Stimulated activated naive CD4-positive, alpha-beta T cell (primary cell): ENCODE results near the gene RAB35.

Experiments used
- DNase-seq, 6 experiments: peaks; one replicate each; lab custom pipeline; 2025; lab: John Stamatoyannopoulos, UW

The RAB35 gene

DNA sequence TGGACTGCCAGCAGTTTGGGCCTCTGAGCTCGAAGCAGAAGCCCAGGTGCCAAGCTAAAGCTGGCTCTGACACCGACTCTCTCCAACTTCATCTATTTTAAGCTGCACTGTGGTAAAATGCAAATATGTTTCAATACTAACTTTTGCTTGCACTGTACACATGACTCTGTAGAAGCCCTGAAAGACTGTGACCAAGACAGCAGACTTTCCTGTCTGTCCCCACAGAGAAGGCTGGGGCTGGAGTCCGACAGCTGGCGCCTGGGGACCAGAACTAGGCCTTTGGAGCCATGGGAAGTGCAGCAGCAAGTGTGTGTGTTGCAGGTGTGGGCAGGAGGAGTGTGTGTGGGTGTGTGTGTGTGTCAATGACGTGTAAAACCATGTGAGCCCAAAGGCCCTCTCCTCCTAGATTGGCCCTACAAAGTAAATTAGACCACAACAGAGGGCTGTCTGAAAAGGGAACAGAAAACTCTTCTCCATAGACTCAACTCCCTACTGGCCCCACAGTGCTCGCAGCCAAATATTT lies 16.4 kb upstream of the RAB35 start:
- no peak for DNase-seq

DNA sequence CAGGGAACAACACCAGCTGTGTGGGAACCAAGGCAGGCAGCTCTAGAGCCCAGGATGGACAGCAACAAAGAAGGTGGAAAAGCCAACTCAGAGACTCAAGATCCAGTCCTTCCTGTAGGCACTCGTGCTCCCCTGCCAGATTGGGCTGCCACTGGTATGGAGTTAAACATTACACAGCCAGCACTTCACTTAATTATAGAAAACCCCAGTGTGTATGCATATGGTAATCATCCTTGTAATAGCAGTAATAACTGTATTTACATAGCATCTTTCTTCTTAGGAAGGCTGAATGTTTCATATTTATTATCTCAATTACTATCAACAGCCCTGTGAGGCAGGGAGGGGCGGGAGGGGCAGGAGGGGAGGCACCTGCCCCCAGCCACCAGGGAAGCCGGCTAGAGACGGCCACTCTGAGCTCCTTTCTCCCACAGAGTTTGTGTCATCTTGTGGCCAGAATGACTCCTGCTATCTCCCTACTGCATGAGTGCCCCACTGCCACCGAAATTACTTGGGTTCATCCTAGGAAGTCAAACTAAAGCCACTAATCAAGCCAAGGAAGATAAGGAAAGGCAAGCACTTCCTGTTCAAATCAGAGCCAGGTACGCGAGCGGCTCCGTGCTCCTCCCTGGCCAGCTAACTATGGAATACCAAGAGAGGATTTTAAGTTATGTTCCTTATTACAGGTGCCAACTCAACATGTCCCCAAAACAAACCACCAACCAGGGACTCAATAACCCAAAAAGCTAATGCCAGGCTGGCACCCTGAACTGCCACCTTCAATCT lies 15.7 kb upstream of the RAB35 start:
- no peak for DNase-seq

GRCh38 chr12:120131116-120131515 lies 14.6 kb upstream of the RAB35 start:
- no peak for DNase-seq

DNA sequence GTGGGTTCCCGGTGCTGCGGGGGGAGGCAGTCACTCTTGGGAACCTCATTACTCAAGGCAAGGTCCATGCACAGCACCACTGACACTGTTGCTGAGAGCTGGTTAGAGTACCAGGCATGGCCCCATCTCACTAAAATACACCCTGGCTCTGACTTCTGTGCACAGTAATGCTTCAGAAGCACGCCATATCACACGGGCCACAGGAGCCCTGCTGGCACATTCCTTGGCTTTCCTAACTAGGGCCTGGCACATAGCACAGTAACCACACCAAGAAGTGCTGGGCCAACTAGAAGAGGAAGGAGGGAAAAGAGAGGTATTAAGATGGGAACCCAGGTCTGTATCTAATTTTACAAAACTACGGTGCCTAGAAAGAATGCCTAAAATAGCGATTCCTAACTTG lies 13.5 kb upstream of the RAB35 start:
- no peak for DNase-seq

GRCh38 chr12:120126635-120127005 lies 10.1 kb upstream of the RAB35 start:
- DNase-seq: no peak

DNA sequence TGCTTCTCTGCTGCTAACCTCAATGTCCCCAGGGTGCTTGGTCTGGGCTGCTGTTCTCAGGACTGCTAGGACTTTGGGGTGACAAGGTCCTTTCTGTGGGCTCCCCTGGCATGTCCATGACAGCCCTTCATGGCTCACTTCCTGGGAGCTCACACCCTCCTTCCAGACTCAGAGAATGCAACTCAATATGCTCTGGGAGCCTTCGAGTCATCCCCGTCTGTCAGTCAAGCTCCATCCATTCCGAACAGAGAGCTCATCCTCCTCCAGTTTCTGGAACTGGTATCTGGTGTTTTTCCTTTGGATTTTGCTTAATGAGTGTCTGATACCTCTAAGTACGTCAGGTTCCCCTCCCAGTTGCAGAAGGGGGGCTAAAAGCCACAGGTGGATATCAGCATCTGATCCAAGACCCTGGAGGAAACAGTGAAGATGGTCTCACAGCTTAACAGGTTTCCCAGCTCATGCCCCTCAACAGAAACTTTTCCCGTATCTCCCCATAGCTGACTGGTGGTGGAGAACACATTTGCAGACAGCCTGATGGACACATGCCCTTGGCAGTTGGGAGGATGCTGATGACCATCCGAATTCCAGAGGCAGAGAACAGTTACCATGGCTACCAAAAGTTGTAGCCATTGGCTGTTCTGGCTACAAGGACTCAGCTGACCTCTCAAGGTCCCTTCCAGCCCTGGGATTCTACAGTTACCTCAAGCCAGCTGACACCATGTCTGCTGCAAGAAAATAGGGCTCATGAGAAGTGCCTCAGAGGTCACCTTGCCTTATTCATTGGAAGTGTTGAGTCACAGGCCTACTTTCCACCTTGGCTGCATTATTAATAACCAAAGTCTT lies 9.5 kb upstream of the RAB35 start:
- no peak for DNase-seq

DNA sequence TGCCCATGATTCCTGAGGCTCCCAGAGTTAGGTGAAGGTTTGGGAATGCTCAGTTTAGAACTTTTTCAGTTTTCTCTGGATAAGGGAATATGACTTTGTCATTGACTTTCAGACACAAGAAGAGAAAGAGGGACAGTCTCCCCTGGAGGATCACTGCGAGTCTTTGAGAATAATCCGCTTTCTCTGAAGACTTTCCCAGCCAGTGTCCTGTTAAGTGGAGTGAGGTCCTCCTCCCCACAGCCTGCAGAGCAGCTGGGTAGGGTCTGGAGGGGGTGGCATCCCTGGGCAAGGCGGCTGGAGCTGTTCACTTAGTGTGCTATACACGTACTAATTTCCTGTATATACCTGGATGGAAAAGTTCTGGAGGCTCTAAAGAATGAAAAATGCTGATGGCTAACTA lies 8.5 kb upstream of the RAB35 start:
- no peak for DNase-seq

GRCh38 chr12:120121766-120122293 lies 5.3 kb upstream of the RAB35 start:
- no peak for DNase-seq

DNA sequence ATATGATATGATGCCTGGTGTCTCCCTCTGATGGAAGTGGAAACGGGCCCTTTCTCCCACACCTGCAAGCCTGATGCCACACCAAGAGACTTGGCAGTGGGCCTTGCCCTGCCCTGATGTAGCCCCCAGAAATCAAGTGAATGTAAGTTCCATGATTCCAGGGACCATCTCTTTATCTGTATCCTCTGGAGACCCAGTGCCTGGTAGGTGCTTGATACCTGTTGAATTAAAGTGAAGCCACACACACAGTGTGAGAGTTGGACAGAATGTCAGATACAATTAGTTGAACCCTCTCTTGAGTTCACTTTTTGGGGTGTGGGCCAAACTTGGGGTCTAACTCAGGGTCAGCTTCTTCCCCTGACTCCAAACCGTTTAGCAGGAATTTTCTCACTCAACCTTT lies 4.8 kb upstream of the RAB35 start:
- no peak for DNase-seq

DNA sequence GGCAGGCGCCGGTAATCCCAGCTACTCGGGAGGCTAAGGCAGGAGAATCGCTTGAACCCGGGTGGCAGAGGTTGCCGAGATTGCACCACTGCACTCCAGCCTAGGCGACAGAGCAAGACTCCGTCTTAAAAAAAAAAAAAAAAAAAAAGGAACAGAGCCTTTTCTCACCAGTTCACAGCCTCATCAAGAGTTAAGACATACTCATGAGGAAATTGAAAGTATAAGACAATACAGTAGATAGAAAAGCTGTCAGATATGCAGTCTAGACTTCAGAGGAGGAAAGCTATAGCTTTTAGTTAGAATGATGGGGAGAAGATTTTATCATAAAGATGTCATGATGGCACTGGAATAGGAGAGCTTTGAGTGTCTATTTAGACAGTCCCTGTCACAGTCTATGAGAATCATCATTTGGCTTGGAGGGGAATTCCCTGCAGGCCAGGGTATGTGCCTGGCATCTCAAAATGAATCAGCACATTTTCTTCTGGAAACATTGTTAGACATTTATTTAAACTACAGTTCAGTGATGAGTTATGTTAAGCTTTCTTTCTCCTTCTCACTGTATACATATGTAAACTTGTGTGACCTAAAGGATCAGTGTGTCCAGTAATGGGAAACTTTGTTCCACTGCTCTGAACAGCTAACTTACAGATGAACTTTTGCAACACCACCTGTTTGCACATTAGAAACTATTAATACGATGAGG lies 2.9 kb upstream of the RAB35 start:
- DNase-seq: no peak

- DNase-seq: no peak
Observed at GRCh38 chr12:120118321-120119061, 1.9 kb upstream of the RAB35 start.

GRCh38 chr12:120117961-120118320 lies 1.4 kb upstream of the RAB35 start:
- DNase-seq: no peak

- DNase-seq: peak; percentile 95 to 98 (median 96)
Observed at GRCh38 chr12:120116792-120117651, 469 bp upstream of the RAB35 start.

DNA sequence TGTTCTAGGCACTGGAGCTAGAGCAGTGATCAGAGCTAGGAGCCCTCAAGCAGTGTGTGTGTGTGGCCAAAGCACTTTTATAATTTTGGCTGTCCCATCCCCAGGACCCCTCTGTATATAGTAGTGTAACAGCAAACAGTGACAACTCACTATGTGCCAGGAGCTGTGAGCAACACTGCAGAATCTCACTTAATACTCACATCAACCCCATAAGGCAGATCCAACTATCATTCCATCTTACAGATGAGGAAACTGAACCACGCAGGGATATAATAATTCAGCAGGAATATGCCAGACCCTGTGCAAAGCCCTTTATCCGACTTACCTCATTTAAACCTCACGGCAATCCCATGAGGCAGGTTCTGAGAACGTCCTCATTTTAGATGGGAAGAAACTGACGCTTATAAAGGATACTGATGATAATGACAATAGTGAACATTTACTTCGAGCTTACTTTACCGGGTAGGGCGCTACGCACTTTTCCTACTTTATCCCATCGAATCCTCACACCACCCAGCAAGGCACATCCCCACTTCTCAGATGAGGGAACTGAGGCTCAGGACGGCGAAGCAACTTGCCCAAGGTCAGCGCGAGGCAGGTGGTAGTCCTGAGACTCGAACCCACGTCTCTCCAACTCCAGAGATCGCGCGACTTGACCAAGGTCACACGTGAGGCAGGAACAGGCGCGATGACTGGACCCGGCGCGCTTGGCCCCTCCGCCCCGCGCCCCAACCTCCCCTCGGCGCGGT lies 687 bp downstream of the RAB35 start:
- DNase-seq: no peak

DNA sequence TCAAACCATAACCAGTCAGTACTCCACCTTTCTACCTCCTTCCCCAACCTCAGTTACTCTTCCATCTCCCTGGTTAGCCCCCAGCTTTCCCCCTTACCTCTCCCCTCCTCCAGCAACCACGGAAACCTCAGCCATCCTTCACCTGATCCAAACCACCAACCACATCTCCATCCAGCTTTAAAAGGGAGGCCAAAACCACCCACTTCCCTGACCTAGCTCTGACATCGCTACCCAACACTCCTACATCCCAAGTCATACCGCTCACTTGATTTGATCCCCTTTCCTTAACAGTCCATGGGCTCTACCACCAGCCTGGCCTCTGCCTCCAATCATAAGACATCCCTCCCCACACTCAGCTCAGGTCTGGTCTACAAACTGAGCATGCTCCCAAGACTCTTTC lies 1.5 kb downstream of the RAB35 start:
- no peak for DNase-seq

GRCh38 chr12:120110550-120111501 lies 5.7 kb downstream of the RAB35 start:
- peak; percentile 15 to 67 (median 32) for DNase-seq

GRCh38 chr12:120109570-120110267 lies 6.8 kb downstream of the RAB35 start:
- no peak for DNase-seq

GRCh38 chr12:120106151-120106550 lies 10.4 kb downstream of the RAB35 start:
- no peak for DNase-seq
